K562 (cell line): ENCODE data around the gene RHOB. TPM values are rescaled to one million over a fixed set of nuclear protein-coding genes. Genes with fewer than 3 reads are reported as not detected.

ENCODE experiments used
- CC2D1A ChIP-seq: fragments of 450-650 bp; IDR thresholded peaks from 2 replicates; pipeline ENCODE4 v1.6.1; 2017; ENCODE audit warnings: mild to moderate bottlenecking
- MTF1 ChIP-seq: fragments of 250-450 bp; sonication (Bioruptor Pico); IDR thresholded peaks from 2 replicates; pipeline ENCODE4 v1.9.0; 2021; ENCODE audit warnings: moderate library complexity, mild to moderate bottlenecking, inconsistent platforms, borderline replicate concordance
- PCBP1 ChIP-seq: fragments of 200-400 bp; formaldehyde crosslinking; IDR thresholded peaks from 2 replicates; pipeline ENCODE4 v1.6.1; 2018; ENCODE audit warnings: mild to moderate bottlenecking, low read depth, low read length; ENCODE audit not compliant: poor library complexity, severe bottlenecking
- RFX1 ChIP-seq: fragments of 450-650 bp; IDR thresholded peaks from 2 replicates; pipeline ENCODE4 v1.6.1; 2016; ENCODE audit warnings: mild to moderate bottlenecking, moderate library complexity
- ZBED1 ChIP-seq: IDR thresholded peaks from 2 replicates; pipeline ENCODE4 v1.6.1; 2014
- ZNF12 ChIP-seq: sonication (generic); formaldehyde crosslinking; IDR thresholded peaks from 2 replicates; pipeline ENCODE4 v1.4.0; 2020; ENCODE audit warnings: mild to moderate bottlenecking, missing genetic modification reagents
- polyA plus RNA-seq, 8 experiments: library from polyadenylated mRNA; depleted of rRNA in 4 of 8; stranded (reverse) in 5 of 8; unstranded in 3 of 8; fragments of >200 nt; fragmentation: Nextera tagmentation in 2 of 8; fragmentation: Illumina TruSeq in 1 of 8; extraction: Ambion mirVana in 2 of 8; extraction: Trizol in 1 of 8; gene quantifications; 2 replicates each; pipeline versions ENCODE4 v1.2.1 to v1.2.3, GENCODE V29; 2011 to 2014; ENCODE audit warnings: inconsistent platforms in 1 of 8, missing spikeins in 1 of 8
- total RNA-seq, 7 experiments: library from RNA; depleted of rRNA in 6 of 7; stranded (reverse); fragments of >200 nt in 6 of 7; fragmentation: Illumina TruSeq in 2 of 7; extraction: Trizol in 2 of 7; gene quantifications; 2 replicates each; pipeline versions ENCODE4 v1.2.1 to v1.2.3, GENCODE V29; 2011 to 2021; ENCODE audit warnings: low replicate concordance in 1 of 7
- TF ChIP-seq, protein P1 (sequence below), 2 experiments: fragments of 150-350 bp in 1 of 2; IDR thresholded peaks; 2 replicates each; pipeline ENCODE4 v1.6.1; 2012 to 2016; ENCODE audit warnings: low read depth in 2 of 2, low read length in 2 of 2, mild to moderate bottlenecking in 1 of 2, moderate library complexity in 1 of 2
- TF ChIP-seq, protein P2 (sequence below): fragments of 450-650 bp; formaldehyde crosslinking; IDR thresholded peaks from 2 replicates; pipeline ENCODE4 v1.4.0; 2020; ENCODE audit warnings: mild to moderate bottlenecking, moderate library complexity
- TF ChIP-seq, protein P3 (sequence below): fragments of 250-450 bp; sonication (Bioruptor Pico); IDR thresholded peaks from 2 replicates; pipeline ENCODE4 v1.8.0; 2022; ENCODE audit warnings: inconsistent platforms
- TF ChIP-seq, protein P4 (sequence below): sonication (generic); formaldehyde crosslinking; IDR thresholded peaks from 2 replicates; pipeline ENCODE4 v1.8.0; 2022; ENCODE audit warnings: mild to moderate bottlenecking, missing genetic modification reagents

The RHOB gene
- total and polyA plus RNA-seq, 9 of the 15 experiments (the other 6 are each of a cell fraction or from before 2014, with no cell fraction given): 0.07 to 4.8 (median 1.1) TPM

GRCh38 chr2:20411361-20411894 lies 35.4 kb upstream of the RHOB start (continued):
- TF ChIP-seq, protein P1, sequence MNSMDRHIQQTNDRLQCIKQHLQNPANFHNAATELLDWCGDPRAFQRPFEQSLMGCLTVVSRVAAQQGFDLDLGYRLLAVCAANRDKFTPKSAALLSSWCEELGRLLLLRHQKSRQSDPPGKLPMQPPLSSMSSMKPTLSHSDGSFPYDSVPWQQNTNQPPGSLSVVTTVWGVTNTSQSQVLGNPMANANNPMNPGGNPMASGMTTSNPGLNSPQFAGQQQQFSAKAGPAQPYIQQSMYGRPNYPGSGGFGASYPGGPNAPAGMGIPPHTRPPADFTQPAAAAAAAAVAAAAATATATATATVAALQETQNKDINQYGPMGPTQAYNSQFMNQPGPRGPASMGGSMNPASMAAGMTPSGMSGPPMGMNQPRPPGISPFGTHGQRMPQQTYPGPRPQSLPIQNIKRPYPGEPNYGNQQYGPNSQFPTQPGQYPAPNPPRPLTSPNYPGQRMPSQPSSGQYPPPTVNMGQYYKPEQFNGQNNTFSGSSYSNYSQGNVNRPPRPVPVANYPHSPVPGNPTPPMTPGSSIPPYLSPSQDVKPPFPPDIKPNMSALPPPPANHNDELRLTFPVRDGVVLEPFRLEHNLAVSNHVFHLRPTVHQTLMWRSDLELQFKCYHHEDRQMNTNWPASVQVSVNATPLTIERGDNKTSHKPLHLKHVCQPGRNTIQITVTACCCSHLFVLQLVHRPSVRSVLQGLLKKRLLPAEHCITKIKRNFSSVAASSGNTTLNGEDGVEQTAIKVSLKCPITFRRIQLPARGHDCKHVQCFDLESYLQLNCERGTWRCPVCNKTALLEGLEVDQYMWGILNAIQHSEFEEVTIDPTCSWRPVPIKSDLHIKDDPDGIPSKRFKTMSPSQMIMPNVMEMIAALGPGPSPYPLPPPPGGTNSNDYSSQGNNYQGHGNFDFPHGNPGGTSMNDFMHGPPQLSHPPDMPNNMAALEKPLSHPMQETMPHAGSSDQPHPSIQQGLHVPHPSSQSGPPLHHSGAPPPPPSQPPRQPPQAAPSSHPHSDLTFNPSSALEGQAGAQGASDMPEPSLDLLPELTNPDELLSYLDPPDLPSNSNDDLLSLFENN (IDR thresholded peaks at IDR 0.05; ENCODE audit: low read depth in 2 of 2, low read length in 2 of 2): no peak
- TF ChIP-seq, protein P2, sequence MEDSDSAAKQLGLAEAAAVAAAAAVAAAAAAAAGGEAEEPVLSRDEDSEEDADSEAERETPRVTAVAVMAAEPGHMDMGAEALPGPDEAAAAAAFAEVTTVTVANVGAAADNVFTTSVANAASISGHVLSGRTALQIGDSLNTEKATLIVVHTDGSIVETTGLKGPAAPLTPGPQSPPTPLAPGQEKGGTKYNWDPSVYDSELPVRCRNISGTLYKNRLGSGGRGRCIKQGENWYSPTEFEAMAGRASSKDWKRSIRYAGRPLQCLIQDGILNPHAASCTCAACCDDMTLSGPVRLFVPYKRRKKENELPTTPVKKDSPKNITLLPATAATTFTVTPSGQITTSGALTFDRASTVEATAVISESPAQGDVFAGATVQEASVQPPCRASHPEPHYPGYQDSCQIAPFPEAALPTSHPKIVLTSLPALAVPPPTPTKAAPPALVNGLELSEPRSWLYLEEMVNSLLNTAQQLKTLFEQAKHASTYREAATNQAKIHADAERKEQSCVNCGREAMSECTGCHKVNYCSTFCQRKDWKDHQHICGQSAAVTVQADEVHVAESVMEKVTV (CRISPR knock-in tag): no peak
- TF ChIP-seq RFX1 (no peak), ZNF12 (CRISPR knock-in tag) (no peak), MTF1 (CRISPR knock-in tag) (no peak), ZBED1 (no peak), CC2D1A (no peak), PCBP1 (no peak)
- TF ChIP-seq, protein P3, sequence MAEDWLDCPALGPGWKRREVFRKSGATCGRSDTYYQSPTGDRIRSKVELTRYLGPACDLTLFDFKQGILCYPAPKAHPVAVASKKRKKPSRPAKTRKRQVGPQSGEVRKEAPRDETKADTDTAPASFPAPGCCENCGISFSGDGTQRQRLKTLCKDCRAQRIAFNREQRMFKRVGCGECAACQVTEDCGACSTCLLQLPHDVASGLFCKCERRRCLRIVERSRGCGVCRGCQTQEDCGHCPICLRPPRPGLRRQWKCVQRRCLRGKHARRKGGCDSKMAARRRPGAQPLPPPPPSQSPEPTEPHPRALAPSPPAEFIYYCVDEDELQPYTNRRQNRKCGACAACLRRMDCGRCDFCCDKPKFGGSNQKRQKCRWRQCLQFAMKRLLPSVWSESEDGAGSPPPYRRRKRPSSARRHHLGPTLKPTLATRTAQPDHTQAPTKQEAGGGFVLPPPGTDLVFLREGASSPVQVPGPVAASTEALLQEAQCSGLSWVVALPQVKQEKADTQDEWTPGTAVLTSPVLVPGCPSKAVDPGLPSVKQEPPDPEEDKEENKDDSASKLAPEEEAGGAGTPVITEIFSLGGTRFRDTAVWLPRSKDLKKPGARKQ (CRISPR knock-in tag): no peak
- TF ChIP-seq, protein P4, sequence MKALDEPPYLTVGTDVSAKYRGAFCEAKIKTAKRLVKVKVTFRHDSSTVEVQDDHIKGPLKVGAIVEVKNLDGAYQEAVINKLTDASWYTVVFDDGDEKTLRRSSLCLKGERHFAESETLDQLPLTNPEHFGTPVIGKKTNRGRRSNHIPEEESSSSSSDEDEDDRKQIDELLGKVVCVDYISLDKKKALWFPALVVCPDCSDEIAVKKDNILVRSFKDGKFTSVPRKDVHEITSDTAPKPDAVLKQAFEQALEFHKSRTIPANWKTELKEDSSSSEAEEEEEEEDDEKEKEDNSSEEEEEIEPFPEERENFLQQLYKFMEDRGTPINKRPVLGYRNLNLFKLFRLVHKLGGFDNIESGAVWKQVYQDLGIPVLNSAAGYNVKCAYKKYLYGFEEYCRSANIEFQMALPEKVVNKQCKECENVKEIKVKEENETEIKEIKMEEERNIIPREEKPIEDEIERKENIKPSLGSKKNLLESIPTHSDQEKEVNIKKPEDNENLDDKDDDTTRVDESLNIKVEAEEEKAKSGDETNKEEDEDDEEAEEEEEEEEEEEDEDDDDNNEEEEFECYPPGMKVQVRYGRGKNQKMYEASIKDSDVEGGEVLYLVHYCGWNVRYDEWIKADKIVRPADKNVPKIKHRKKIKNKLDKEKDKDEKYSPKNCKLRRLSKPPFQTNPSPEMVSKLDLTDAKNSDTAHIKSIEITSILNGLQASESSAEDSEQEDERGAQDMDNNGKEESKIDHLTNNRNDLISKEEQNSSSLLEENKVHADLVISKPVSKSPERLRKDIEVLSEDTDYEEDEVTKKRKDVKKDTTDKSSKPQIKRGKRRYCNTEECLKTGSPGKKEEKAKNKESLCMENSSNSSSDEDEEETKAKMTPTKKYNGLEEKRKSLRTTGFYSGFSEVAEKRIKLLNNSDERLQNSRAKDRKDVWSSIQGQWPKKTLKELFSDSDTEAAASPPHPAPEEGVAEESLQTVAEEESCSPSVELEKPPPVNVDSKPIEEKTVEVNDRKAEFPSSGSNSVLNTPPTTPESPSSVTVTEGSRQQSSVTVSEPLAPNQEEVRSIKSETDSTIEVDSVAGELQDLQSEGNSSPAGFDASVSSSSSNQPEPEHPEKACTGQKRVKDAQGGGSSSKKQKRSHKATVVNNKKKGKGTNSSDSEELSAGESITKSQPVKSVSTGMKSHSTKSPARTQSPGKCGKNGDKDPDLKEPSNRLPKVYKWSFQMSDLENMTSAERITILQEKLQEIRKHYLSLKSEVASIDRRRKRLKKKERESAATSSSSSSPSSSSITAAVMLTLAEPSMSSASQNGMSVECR (CRISPR knock-in tag): no peak
